GM18907 (cell line): ENCODE measurements around the gene KRTAP4-12.
"Not testable (repeated sequence)": the region's sequence is repeated elsewhere in the genome, so short reads cannot be mapped to it uniquely, and the experiment has no call there.

Experiments used
- ATAC-seq: cut with Tn5 transposase; IDR thresholded peaks from one replicate; pipeline ENCODE4 v1.9.1; 2021; ENCODE audit warnings: mild to moderate bottlenecking, moderate library complexity; ENCODE audit not compliant: unreplicated experiment

KRTAP4-12 gene

DNA sequence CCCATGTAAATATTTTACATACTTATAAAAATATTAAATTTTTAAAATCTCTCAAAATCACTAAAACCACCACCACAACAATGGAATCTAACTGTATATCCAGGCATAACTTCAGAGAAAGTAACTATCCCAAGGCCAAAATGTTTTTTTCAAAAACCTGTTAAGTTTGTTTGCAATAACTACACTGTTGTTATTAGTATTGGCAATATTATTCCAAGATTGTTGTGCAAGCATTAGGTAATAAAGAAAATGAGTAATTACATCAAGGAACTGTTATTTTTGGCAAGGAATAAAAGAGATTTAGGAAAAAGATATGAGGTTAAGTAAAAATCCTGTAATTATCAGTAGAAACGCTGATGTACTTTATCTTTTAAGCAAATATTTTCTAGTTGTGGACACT, 3.4 kb upstream of the KRTAP4-12 start:
- ATAC-seq: no peak

DNA sequence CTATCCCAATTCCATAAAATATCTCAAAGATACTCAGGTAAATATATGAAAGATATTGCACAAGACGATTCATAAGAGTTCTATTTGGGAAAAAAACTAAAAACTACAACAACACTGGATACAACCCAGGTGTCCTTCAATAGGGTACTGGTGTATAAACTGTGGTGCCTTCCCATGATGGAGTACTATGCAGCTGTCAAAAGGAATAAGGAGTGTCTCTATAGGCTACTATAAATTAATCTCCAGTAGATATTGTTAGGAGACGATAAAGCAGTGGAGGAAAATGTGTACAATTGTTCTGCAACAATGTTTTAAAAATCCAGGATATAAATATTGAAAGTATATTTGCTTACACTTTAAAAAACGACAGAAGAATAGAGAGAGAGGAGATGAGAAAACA, 2.4 kb upstream of the KRTAP4-12 start:
- ATAC-seq: no peak

DNA sequence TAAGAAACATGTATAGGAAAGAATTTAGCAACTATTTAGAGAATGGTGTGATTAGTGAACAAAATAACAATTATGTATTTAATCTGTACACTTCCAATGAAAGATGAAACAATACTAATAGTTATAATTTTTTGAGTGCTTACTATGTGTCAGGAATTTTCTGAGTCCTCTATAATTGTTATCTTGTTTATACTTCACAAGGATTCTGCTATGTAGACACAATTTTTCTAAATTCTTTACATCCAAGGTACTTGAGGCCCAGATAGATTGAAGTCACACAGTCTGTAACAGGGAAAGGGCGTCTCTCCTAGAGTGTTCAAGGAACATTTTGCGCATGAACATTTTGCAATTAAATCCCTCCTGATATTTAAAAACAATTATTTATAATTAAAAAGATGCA, 1.1 kb upstream of the KRTAP4-12 start:
- ATAC-seq: no peak

DNA sequence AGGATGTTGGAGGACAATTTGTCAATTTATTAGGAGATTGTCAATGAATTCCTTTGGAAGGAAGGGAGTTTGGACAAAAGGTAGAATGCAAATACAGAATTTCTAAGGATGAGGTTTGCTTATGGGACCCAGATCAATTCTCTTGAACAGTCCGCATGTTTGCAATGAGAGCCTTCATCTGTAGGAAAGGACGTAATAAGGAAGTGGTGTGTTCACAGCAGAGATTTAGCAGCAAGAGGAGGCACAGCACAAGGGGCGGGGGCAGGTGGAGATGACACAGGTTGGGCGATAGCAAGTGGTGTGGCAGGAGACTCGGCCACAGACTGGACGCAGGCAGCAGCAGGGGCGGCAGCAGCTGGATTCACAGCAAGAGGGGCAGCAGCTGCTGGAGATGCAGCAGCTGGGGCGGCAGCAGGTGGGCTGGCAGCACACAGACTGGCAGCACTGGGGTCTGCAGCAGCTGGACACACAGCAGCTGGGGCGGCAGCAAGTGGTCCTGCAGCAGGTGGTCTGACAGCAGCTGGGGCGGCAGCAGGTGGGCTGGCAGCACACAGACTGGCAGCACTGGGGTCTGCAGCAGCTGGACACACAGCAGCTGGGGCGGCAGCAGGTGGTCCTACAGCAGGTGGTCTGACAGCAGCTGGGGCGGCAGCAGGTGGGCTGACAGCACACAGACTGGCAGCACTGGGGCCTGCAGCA, 541 bp downstream of the KRTAP4-12 start:
- not testable (repeated sequence) for ATAC-seq

DNA sequence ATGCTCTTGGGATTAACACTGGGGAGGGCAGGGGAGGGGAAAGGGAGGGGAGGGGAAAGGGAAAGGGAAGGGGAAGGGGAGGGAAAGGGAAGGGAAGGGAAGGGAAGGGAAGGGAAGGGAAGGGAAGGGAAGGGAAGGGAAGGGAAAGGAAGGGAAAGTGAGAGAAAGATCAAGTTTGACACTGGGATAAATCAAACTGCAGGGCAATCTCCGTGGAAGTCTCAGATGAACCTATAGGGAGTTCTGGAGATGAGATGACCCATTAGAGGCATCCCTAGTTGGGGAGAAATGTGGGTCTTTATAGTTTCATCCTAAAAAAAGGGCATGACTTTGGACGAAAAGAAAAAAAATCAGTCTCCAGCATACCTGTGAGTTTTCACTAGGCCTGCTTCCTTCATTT, 2.2 kb downstream of the KRTAP4-12 start:
- ATAC-seq: no peak

DNA sequence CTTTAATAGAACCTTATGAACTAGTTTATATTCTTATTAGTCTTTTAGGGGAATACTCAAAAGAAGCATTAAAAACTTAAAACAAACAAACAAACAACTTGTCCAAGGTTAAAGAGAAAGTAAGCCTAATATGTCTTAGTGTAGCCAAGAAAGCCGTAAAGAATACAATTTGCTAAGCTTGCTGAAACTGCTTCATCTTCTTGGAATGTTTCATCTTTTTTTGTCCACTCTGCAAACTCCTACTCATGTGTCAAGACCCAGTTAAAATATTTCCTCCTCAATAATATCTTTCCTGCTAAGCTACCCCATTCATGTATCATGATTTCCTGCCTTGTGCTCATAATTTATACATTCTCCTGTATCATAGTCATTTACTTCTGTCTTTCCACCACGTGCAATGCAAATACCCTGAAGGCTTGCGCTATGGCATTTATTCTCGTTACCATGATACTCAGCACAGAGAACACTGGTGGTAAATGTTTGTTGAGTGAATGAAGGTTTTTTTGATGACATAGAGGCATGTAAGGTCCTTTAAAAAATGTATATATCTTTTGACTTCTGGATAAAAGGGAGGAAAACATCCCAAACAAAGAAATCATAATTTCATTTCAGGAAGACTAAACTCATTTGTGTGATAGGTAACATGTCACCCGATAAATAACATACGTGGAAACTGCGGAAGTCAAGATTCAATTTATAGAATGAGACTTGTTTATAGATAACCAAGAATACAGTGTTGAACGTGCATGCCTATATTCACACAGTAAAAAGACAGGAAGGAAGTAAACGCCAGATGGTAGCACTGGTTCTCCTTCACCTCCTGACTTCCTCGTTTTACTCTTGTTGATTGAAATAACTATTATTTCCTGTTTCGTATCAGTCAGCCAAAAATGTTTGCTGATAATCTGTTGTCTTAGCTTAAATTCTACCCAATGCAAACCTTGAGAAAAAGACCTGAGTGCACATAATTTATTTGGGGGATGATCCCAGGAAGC, 4.0 kb downstream of the KRTAP4-12 start:
- ATAC-seq: not testable (repeated sequence)

DNA sequence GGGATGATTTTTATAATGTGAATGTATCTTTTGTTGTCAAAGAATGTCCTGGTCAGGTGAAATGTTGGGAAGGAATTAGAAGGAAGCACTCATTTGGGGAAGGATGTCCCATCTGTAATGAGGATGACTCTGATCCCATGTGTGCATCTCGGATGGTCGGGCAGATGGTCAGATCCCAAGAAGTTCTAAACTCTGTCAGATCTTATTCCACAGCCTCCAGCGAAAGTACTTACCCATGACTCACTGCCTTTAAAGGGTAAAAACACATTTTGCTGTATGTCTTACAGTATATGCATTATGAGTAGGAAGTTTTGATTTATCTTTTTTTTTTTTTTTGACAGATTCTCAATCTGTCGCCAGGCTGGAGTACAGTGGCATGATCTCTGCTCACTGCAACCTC, 5.3 kb downstream of the KRTAP4-12 start:
- no peak for ATAC-seq

DNA sequence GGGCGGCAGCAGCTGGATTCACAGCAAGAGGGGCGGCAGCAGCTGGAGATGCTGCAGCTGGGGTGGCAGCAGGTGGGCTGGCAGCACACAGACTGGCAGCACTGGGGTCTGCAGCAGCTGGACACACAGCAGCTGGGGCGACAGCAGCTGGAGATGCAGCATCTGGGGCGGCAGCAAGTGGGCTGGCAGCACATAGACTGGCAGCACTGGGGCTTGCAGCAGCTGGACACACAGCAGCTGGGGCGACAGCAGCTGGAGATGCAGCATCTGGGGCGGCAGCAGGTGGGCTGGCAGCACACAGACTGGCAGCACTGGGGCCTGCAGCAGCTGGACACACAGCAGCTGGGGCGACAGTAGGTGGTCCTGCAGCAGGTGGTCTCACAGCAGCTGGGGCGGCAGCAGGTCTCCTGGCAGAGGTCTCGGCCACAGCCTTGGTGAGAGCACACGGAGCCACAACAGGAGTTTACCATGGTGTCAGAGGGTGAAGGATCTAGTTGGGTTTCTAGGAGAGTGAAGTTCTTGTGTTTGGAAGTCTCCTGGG, 6.1 kb downstream of the KRTAP4-12 start, which contains the start of gene KRTAP4-11:
Gene KRTAP4-11, minus strand, starts transcription at position 528 of the 541 bp plus-strand sequence. Its CDS starts 58 bp downstream, at position 470.
- ATAC-seq: not testable (repeated sequence)

DNA sequence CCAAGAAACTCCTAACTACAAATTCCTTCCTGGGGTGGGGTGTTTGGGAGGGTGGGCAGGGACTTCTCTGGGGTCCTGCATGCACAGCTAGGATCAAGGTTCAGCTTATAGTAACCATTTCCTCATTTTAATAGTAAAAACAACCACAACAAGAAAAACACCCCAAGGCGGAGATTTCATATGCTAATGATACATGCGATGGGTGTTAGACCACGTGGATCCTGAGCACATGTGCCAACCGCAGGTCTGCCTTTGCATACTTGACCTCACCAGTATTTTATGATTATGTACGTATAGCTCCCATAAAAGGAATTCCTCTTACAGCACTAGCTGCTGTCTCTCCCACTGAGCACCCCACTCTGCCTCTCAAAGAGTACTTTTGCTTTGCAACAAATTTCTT, 7.7 kb downstream of the KRTAP4-12 start:
- no peak for ATAC-seq

DNA sequence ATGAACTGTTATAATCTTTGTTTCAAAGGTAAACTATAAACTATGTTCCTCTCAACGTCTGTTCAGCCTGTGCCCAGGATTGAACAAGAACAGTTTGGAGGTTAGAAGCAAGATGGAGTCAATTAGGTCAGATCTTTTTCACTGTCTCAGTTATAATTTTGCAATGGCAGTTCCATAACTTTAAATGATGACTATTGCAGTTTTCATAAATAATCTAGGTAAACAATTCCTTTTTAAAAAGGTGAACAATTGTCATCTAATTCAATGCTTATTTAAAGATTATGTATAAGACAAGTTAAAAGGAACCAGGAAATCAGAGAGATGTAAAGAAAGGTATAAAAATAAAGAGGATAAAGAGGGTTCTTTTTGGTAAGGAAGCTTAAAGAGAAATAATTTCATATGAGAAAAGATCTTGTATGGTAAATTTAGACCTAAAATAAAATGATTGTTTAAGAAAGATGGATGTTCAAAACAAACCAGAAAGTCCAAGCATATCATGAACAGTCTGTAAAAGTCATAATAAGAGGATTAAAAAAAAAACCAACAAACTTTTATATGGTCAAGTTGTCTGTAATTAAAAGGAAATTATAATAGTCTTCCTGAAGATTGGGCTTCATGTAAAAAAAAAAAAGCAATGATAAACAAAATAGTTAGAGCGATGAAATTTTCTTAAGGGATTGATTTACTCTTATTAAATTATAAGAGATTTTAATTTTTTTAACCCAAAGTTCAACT, 12.7 kb downstream of the KRTAP4-12 start:
- ATAC-seq: no peak

DNA sequence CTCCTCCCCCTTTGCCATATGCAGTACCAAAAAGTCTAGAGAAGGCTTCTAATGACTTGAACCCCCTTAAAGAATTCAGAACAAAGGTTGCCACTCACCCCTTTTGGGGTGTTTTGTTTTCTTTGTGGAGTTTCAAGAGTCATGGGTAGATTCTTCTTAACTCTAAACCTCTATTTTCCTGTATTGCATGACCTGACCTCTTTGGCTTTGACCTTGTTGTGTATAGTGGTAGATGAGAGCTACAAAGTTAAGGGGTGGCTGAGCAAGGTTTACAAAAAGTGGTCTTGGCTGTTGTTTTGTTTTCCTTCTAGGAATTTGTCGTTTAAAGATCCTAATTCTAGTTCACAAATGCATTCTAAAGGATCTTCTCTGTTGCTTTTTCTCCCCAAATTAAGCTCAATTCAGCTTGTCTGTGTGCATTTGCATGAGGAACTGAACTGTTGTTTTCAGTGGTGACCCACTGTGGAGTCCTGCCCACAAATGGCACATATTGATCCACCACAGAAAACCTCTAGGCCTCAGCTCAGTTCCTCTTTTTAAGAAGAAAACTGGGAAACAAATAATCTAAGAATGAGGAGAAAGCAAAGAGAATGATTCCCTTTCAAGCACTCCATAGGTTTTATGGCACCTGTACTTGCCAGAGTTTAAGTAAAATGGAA, 15.1 kb downstream of the KRTAP4-12 start:
- not testable (repeated sequence) for ATAC-seq

DNA sequence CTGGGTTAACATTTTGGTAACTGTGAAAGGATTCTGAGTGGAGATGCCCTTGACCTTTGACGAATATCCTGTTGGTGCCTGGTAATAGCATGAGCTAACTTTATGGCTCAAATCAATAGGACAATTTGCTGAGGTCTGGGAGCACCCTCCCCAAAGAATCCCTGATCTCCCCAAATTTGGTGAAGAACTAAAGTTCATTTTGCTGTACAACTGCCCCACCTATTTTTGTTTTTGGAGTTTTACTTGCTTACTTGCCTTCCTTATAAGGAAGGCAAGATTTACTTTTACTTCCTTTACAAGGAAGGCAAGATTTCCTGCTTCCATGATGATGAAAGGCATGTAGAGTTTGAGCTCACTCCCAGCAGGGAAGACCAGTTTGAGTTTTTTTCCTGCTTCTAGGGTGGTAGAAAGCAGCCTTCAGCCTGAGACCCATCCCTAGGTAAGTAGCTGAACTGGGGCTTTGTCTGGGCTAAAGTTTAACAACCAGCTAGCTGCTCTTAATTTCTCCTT, 16.0 kb downstream of the KRTAP4-12 start:
- ATAC-seq: no peak

DNA sequence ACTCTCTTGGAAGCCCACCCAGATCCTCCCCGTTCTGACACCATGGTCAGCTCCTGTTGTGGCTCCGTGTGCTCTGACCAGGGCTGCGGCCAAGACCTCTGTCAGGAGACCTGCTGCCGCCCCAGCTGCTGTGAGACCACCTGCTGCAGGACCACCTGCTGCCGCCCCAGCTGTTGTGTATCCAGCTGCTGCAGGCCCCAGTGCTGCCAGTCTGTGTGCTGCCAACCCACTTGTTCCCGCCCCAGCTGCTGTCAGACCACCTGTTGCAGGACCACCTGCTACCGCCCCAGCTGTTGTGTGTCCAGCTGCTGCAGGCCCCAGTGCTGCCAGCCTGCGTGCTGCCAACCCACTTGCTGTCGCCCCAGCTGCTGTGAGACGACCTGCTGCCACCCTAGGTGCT, 18.6 kb downstream of the KRTAP4-12 start, which contains the start of gene KRTAP4-9:
Gene KRTAP4-9, plus strand, starts transcription at position 43 of the 400 bp plus-strand sequence. Its CDS starts 0 bp downstream, at position 43.
- ATAC-seq: not testable (repeated sequence)

DNA sequence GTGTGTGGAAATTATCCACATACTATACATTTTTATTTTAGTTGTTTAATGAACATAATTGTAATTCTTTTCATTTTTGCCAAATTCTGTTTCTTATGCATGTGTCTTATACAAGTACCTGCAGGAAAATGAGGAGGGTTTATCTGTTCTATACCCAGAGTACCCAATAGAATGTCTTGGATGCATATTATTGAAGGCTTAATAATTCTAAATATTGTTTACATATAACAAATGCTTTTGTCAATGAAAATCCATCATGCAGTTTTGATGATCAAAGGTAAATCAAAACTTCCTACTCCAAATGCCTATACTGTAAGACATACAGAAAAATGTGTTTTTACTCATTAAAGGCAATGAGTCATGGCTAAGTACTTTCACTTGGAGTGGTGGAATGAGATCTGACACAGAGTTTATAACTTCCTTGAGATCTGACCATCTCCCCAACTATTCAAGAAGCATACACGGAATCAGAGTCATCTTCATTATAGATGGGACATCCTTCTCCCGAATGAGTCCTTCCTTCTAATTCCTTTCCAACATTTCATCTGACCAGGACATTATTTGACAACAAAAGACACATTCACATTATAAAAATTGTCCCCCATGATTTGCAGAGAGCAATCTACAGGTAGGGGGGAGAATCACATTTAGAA, 19.5 kb downstream of the KRTAP4-12 start:
- ATAC-seq: not testable (repeated sequence)

DNA sequence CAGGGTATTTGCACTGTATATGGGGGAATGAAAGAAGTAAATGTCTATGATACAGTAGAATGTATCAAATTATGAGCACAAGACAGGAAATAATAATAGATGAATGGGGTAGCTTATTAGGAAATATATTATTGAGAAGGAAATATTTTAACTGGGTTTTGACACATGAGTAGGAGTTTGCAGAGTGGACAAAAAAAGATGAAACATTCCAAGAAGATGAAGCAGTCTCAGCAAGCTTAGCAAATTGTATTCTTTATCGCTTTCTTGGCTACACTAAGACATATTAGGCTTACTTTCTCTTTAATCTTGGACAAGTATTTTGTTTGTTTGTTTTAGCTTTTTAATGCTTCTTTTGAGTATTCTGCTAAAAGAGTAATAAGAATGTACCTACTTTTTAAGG, 20.1 kb downstream of the KRTAP4-12 start:
- ATAC-seq: no peak

DNA sequence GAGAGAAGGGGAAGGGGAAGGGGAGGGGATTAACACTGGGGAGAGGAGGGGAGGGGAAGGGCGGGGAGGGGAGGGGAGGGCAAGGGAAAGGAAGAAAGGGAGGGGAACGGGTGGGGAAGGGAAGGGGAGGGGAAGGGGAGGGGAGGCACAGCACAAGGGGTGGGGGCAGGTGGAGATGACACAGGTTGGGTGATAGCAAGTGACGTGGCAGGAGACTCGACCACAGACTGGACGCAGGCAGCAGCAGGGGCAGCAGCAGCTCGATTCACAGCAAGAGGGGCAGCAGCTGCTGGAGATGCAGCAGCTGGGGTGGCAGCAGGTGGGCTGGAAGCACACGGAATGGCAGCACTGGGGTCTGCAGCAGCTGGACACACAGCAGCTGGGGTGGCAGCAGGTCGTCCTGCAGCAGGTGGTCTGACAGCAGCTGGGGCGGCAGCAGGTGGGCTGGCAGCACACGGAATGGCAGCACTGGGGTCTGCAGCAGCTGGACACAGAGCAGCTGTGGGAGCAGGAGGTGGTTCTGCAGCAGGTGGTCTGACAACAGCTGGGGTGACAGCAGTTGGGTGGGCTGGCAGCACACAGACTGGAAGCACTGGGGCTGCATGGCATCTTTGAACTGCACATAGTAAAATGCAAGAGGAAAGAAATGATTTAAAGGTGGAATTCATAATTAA, 22.3 kb downstream of the KRTAP4-12 start, which contains the start of gene KRTAP4-16:
Gene KRTAP4-16, minus strand, starts transcription at position 624 of the 674 bp plus-strand sequence. Its CDS starts 0 bp downstream, at position 624.
- no peak for ATAC-seq

DNA sequence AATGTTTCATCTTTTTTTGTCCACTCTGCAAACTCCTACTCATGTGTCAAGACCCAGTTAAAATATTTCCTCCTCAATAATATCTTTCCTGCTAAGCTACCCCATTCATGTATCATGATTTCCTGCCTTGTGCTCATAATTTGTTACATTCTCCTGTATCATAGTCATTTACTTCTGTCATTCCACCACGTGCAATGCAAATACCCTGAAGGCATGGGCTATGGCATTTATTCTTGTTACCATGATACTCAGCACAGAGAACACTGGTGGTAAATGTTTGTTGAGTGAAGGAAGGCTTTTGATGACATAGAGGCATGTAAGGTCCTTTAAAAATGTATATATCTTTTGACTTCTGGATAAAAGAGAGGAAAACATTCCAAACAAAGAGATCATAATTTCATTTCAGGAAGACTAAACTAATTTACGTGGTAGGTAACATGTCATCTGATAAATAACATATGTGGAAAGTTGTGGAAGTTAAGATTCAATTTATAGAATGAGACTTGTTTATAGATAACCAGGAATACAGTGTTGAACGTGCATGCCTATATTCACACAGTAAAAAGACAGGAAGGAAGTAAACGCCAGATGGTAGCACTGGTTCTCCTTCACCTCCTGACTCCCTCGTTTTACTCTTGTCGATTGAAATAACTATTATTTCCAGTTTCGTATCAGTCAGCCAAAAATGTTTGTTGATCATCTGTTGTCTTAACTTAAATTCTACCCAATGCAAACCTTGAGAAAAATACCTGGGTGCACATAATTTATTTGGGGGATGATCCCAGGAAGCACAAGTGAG, 24.1 kb downstream of the KRTAP4-12 start:
- ATAC-seq: not testable (repeated sequence)

DNA sequence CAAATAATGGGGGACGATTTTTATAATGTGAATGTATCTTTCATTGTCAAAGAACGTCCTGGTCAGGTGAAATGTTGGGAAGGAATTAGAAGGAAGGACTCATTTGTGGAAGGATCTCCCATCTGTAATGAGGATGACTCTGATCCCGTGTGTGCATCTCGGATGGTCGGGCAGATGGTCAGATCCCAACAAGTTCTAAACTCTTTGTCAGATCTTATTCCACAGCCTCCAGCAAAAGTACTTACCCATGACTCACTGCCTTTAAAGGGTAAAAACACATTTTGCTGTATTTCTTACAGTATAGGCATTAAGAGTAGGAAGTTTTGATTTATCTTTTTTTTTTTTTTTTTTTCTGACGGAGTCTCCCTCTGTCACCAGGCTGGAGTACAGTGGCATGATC, 25.5 kb downstream of the KRTAP4-12 start:
- no peak for ATAC-seq
